Neural progenitor cell (in vitro differentiated cells): ENCODE data around the gene TMEM123. TPM values are rescaled to one million over a fixed set of nuclear protein-coding genes. Genes with fewer than 3 reads are reported as not detected.

Source experiments
- DNase-seq: peaks from one replicate; pipeline ENCODE4 v3.0.0-alpha.2; 2016; ENCODE audit warnings: low spot score
- H2AFZ ChIP-seq: fragments of 200-600 bp; sonication (generic); replicated peaks from 2 replicates; pipeline ENCODE4 v1.6.1; 2016; ENCODE audit warnings: antibody characterized with exemption
- H3F3A ChIP-seq: fragments of 200-600 bp; sonication (generic); 2 replicates; pipeline ENCODE4 v1.6.1; 2016; ENCODE audit warnings: antibody characterized with exemption, low read depth
- H3K27ac ChIP-seq: fragments of 200-600 bp; sonication (generic); 2 replicates; pipeline ENCODE4 v1.5.1; 2016; ENCODE audit warnings: mild to moderate bottlenecking
- H3K27me3 ChIP-seq: fragments of 200-600 bp; sonication (generic); 2 replicates; pipeline ENCODE4 v1.6.1; 2016; ENCODE audit warnings: mild to moderate bottlenecking, moderate library complexity
- H3K36me3 ChIP-seq: fragments of 200-600 bp; sonication (generic); 2 replicates; pipeline ENCODE4 v1.5.1; 2016
- H3K4me1 ChIP-seq: fragments of 200-600 bp; sonication (generic); 2 replicates; pipeline ENCODE4 v1.6.1; 2016; ENCODE audit warnings: mixed run types
- H3K4me2 ChIP-seq: fragments of 200-600 bp; sonication (generic); 2 replicates; pipeline ENCODE4 v1.6.1; 2016
- H3K4me3 ChIP-seq: fragments of 200-600 bp; sonication (generic); 2 replicates; pipeline ENCODE4 v1.5.1; 2016
- H3K79me2 ChIP-seq: fragments of 200-600 bp; sonication (generic); 2 replicates; pipeline ENCODE4 v1.6.1; 2016; ENCODE audit warnings: low read depth
- H3K9ac ChIP-seq: fragments of 200-600 bp; sonication (generic); 2 replicates; pipeline ENCODE4 v1.6.1; 2016
- H3K9me3 ChIP-seq: fragments of 200-600 bp; sonication (generic); 2 replicates; pipeline ENCODE4 v1.5.1; 2016; ENCODE audit warnings: low read depth
- H4K20me1 ChIP-seq: fragments of 200-600 bp; sonication (generic); 2 replicates; pipeline ENCODE4 v1.6.1; 2016; ENCODE audit warnings: low read depth
- H3K27ac Mint-ChIP-seq: 3 replicates; pipeline ENCODE4 v1.8.0; 2021; ENCODE audit warnings: mixed read lengths
- H3K27me3 Mint-ChIP-seq: 2 replicates; pipeline ENCODE4 v1.8.0; 2022; ENCODE audit warnings: low read depth, mild to moderate bottlenecking, inconsistent platforms, moderate library complexity, mixed read lengths; ENCODE audit not compliant: insufficient read depth
- H3K36me3 Mint-ChIP-seq: 3 replicates; pipeline ENCODE4 v1.8.0; 2021; ENCODE audit warnings: mixed read lengths
- H3K4me1 Mint-ChIP-seq: 3 replicates; pipeline ENCODE4 v1.8.0; 2021; ENCODE audit warnings: mixed read lengths
- H3K4me3 Mint-ChIP-seq: 3 replicates; pipeline ENCODE4 v1.8.0; 2021; ENCODE audit warnings: mild to moderate bottlenecking, moderate library complexity, mixed read lengths
- H3K9me3 Mint-ChIP-seq: 3 replicates; pipeline ENCODE4 v1.8.0; 2020; ENCODE audit warnings: mixed read lengths
- EZH2 ChIP-seq: fragments of 200-600 bp; sonication (generic); IDR thresholded peaks from 2 replicates; pipeline ENCODE4 v1.6.1; 2017; ENCODE audit warnings: antibody characterized with exemption, mild to moderate bottlenecking, moderate library complexity
- EZH2phosphoT487 ChIP-seq: fragments of 200-600 bp; sonication (generic); IDR thresholded peaks from 2 replicates; pipeline ENCODE4 v1.6.1; 2017; ENCODE audit warnings: antibody characterized with exemption
- total RNA-seq: library from RNA; depleted of rRNA; stranded (reverse); fragments of >200 nt; gene quantifications from 2 replicates; pipeline ENCODE4 v1.2.3, GENCODE V29; 2015; ENCODE audit warnings: low replicate concordance
- TF ChIP-seq, protein P1 (sequence below): fragments of 200-600 bp; sonication (generic); IDR thresholded peaks from 2 replicates; pipeline ENCODE4 v1.5.1; 2017; ENCODE audit warnings: antibody characterized with exemption, mild to moderate bottlenecking

Gene TMEM123
- total RNA-seq, 1 donor from 2014 or later = 230 TPM

DNA sequence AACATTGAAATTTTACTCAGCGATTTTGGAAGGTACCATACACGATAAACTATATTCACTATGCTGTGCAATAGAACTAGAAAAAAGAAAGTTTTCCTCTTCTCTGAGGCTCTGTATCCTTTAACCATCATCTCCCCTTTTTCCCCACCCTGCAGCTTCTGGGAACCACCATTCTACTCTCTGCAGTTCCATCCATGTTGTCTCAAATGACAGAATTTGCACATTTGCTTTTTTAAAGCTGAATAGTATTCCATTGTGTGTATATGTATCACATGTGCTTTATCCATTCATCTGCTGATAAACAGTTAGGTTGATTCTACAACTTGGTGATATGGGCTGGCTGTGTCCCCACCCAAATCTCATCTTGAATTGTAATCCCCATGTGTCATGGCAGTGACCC is 21.2 kb downstream of the TMEM123 start:
- no peaks in the 10 kb centered on the region for H4K20me1 ChIP-seq
- no peaks in the 10 kb centered on the region for H3F3A ChIP-seq
- peaks cover 10% of the 10 kb centered on the region for H3K4me1 Mint-ChIP-seq
- H3K36me3 ChIP-seq = peaks cover 14% of the 10 kb centered on the region
- H3K4me2 ChIP-seq = no peak overlapping the region
- H3K36me3 Mint-ChIP-seq = peaks cover 55% of the 10 kb centered on the region
- H3K27me3 Mint-ChIP-seq = peaks cover 6% of the 10 kb centered on the region
- H2AFZ ChIP-seq = no peak overlapping the region
- TF ChIP-seq, protein P1, sequence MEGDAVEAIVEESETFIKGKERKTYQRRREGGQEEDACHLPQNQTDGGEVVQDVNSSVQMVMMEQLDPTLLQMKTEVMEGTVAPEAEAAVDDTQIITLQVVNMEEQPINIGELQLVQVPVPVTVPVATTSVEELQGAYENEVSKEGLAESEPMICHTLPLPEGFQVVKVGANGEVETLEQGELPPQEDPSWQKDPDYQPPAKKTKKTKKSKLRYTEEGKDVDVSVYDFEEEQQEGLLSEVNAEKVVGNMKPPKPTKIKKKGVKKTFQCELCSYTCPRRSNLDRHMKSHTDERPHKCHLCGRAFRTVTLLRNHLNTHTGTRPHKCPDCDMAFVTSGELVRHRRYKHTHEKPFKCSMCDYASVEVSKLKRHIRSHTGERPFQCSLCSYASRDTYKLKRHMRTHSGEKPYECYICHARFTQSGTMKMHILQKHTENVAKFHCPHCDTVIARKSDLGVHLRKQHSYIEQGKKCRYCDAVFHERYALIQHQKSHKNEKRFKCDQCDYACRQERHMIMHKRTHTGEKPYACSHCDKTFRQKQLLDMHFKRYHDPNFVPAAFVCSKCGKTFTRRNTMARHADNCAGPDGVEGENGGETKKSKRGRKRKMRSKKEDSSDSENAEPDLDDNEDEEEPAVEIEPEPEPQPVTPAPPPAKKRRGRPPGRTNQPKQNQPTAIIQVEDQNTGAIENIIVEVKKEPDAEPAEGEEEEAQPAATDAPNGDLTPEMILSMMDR = no peak
- no peak for TF ChIP-seq EZH2phosphoT487
- TF ChIP-seq EZH2 = no peak
- H3K4me3 ChIP-seq = no peak overlapping the region
- peaks cover 24% of the 10 kb centered on the region for H3K79me2 ChIP-seq
- no peak overlapping the region for H3K27ac ChIP-seq
- no peak overlapping the region for H3K27ac Mint-ChIP-seq
- peaks cover 6% of the 10 kb centered on the region for H3K4me1 ChIP-seq
- DNase-seq = no peak
- peaks cover 10% of the 10 kb centered on the region for H3K9me3 ChIP-seq
- no peak overlapping the region for H3K4me3 Mint-ChIP-seq
- H3K27me3 ChIP-seq = no peaks in the 10 kb centered on the region
- peaks cover 33% of the 10 kb centered on the region for H3K9me3 Mint-ChIP-seq
- H3K9ac ChIP-seq = no peak overlapping the region

DNA sequence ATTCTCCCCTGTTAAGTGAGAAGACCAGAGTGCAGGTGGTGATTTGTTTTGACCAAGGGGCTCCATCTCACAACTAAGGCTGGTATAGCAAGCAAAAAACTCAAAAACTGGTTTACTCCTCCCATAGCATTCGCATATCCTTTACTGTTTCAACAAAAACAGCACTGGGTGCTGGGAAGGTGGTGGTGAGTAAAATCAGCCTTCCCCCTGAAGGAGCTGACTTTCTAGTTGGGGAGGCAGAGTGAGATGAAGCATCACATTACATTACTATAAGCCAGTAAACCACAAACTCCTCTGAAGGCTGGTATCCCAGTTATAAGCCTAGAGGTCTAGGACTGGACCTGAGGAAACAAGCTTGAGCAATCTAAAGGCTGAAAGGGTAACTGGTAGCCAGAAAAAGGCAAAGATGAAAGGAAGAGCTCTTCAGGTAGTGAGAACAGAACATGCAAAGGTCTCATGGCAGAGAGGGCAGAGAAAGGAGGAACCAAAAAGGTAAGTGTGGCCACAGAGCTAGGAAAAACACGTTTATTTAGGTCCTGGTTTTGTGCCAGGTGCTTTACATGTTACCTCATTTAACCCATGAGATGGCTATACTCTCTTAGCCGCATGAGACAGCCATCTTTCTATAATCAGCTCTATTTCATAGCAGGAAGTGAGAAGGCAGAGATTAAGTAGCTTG is 22.3 kb downstream of the TMEM123 start:
- H3K27ac Mint-ChIP-seq = no peak overlapping the region
- H3K36me3 Mint-ChIP-seq = peaks cover 47% of the 10 kb centered on the region
- H3K9me3 Mint-ChIP-seq = peaks cover 28% of the 10 kb centered on the region

DNA sequence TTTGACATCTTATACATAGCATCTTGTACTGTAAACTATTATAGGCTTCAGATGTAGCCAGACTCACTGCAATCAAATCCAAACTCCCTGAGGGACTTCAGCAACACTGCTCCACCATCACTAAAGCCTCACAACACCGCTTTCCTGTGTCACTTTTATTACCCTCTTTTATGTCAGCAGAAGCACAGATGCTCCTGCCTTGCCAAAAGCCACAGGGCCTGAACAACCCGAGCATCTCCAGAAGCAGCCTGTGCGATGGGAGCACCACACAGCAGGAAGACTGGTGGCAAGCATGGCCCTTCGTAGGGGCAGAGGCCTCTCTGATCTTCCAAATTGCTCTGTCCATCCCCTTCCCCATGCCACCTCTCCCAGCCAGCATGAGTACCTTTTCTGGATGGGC is 22.9 kb downstream of the TMEM123 start:
- H3F3A ChIP-seq = no peaks in the 10 kb centered on the region
- H3K27me3 ChIP-seq = no peaks in the 10 kb centered on the region
- peaks cover 26% of the 10 kb centered on the region for H3K9me3 Mint-ChIP-seq
- peaks cover 10% of the 10 kb centered on the region for H3K9me3 ChIP-seq
- H3K27ac Mint-ChIP-seq = no peak overlapping the region
- peaks cover 10% of the 10 kb centered on the region for H3K36me3 ChIP-seq
- H3K4me1 Mint-ChIP-seq = peaks cover 10% of the 10 kb centered on the region
- H3K4me2 ChIP-seq = no peak overlapping the region
- H4K20me1 ChIP-seq = no peaks in the 10 kb centered on the region
- no peak overlapping the region for H3K27ac ChIP-seq
- peaks cover 6% of the 10 kb centered on the region for H3K4me1 ChIP-seq
- H3K9ac ChIP-seq = no peak overlapping the region
- H3K27me3 Mint-ChIP-seq = peaks cover 6% of the 10 kb centered on the region
- peaks cover 43% of the 10 kb centered on the region for H3K36me3 Mint-ChIP-seq
- no peak for DNase-seq
- TF ChIP-seq EZH2phosphoT487 (no peak), EZH2 (no peak)
- TF ChIP-seq, protein P1 = no peak
- H2AFZ ChIP-seq = no peak overlapping the region
- H3K4me3 ChIP-seq = no peak overlapping the region
- no peak overlapping the region for H3K4me3 Mint-ChIP-seq
- H3K79me2 ChIP-seq = peaks cover 14% of the 10 kb centered on the region

More for the DNA sequence above, 22.3 kb downstream of the TMEM123 start:
- DNase-seq = no peak
- Histone ChIP-seq H3K4me3 (no peak overlapping the region), H2AFZ (no peak overlapping the region), H3K4me2 (no peak overlapping the region), H3K79me2 (peaks cover 16% of the 10 kb centered on the region), H3K27ac (no peak overlapping the region), H3K27me3 (no peaks in the 10 kb centered on the region), H4K20me1 (no peaks in the 10 kb centered on the region), H3K9me3 (peaks cover 10% of the 10 kb centered on the region), H3F3A (no peaks in the 10 kb centered on the region), H3K36me3 (peaks cover 14% of the 10 kb centered on the region), H3K4me1 (peaks cover 6% of the 10 kb centered on the region), H3K9ac (no peak overlapping the region)
- TF ChIP-seq, protein P1 = no peak
- TF ChIP-seq EZH2phosphoT487 (no peak), EZH2 (no peak)
- peaks cover 10% of the 10 kb centered on the region for H3K4me1 Mint-ChIP-seq
- peaks cover 6% of the 10 kb centered on the region for H3K27me3 Mint-ChIP-seq
- H3K4me3 Mint-ChIP-seq = no peak overlapping the region
